H1 (cell line): Measurements from ENCODE around the gene STK31. TPM values are rescaled to one million over a fixed set of nuclear protein-coding genes. Genes with fewer than 3 reads are reported as not detected.

ENCODE experiments used
- CTCF ChIA-PET: fragments of 300-600 bp; sonication (Branson Sonifier 250); formaldehyde crosslinking; loops from one replicate; lab custom pipeline; 2021; ENCODE audit not compliant: partially characterized antibody; lab: Charles Lee
- POLR2A ChIA-PET: fragments of 300-600 bp; sonication (Branson Sonifier 250); formaldehyde crosslinking; loops from one replicate; lab custom pipeline; 2021; ENCODE audit warnings: inconsistent platforms; ENCODE audit not compliant: partially characterized antibody; lab: Charles Lee
- DNase-seq, 2 experiments: peaks; one replicate each; pipeline versions ENCODE4 v3.0.0 to v3.0.0-alpha.2; 2010 to 2022; ENCODE audit warnings: low spot score in 2 of 2, low read depth in 1 of 2, mixed read lengths in 1 of 2
- FAIRE-seq: peaks from 2 replicates; lab custom pipeline; 2011; peaks lifted over from hg19 to GRCh38; lab: Jason Lieb, UNC
- H2AFZ ChIP-seq: 2 replicates; pipeline ENCODE4 v1.8.1; 2012; ENCODE audit warnings: low read length, inconsistent platforms
- H2AK5ac ChIP-seq: 2 replicates; pipeline ENCODE4 v1.6.1; 2013; ENCODE audit warnings: low read depth, low read length
- H2BK120ac ChIP-seq: replicated peaks from 2 replicates; pipeline ENCODE3; 2013; ENCODE audit warnings: low read depth, low read length, inconsistent platforms
- H2BK12ac ChIP-seq: 2 replicates; pipeline ENCODE4 v1.6.1; 2013; ENCODE audit warnings: low read depth, low read length
- H2BK15ac ChIP-seq: 2 replicates; pipeline ENCODE4 v1.6.1; 2013; ENCODE audit warnings: low read length
- H2BK20ac ChIP-seq: 2 replicates; pipeline ENCODE4 v1.6.1; 2013; ENCODE audit warnings: low read length
- H2BK5ac ChIP-seq: 2 replicates; pipeline ENCODE4 v1.6.1; 2013; ENCODE audit warnings: low read depth, low read length
- H3K14ac ChIP-seq: 2 replicates; pipeline ENCODE4 v1.6.1; 2013; ENCODE audit warnings: inconsistent platforms; ENCODE audit not compliant: insufficient read length
- H3K18ac ChIP-seq: 2 replicates; pipeline ENCODE4 v1.6.1; 2013; ENCODE audit warnings: low read length; ENCODE audit errors: extremely low read depth
- H3K23ac ChIP-seq: 2 replicates; pipeline ENCODE4 v1.6.1; 2013; ENCODE audit warnings: inconsistent platforms; ENCODE audit not compliant: insufficient read length
- H3K23me2 ChIP-seq: 2 replicates; pipeline ENCODE4 v1.6.1; 2013; ENCODE audit warnings: low read depth, low read length
- H3K27ac ChIP-seq: 2 replicates; pipeline ENCODE4 v1.6.1; 2011; ENCODE audit warnings: low read depth, low read length, inconsistent platforms
- H3K27me3 ChIP-seq, 4 experiments: replicated peaks in 1 of 4; 1 replicate in 1 of 4; 2 replicates in 3 of 4; pipeline versions ENCODE4 v1.6.1 to v1.8.1; 2011 to 2013; ENCODE audit warnings: low read length in 3 of 4, mild to moderate bottlenecking in 3 of 4, inconsistent platforms in 2 of 4, mixed read lengths in 2 of 4, moderate library complexity in 1 of 4; ENCODE audit not compliant: control insufficient read depth in 3 of 4, insufficient read depth in 3 of 4; ENCODE audit errors: extremely low read depth in 1 of 4
- H3K36me3 ChIP-seq, 4 experiments: 2 replicates each; pipeline versions ENCODE4 v1.6.1 to v1.8.1; 2011 to 2013; ENCODE audit warnings: mild to moderate bottlenecking in 4 of 4, low read length in 3 of 4, moderate library complexity in 2 of 4, control low read depth in 1 of 4, inconsistent platforms in 1 of 4; ENCODE audit not compliant: insufficient read depth in 4 of 4, control insufficient read depth in 2 of 4
- H3K4ac ChIP-seq: replicated peaks from 2 replicates; pipeline ENCODE3; 2013; ENCODE audit warnings: low read length, low read depth, mixed read lengths, inconsistent platforms; ENCODE audit not compliant: insufficient read length
- H3K4me1 ChIP-seq, 4 experiments: replicated peaks in 1 of 4; 1 replicate in 1 of 4; 2 replicates in 3 of 4; pipeline versions ENCODE4 v1.6.1 to v1.8.1; 2011 to 2013; ENCODE audit warnings: low read length in 3 of 4, inconsistent platforms in 2 of 4, mixed read lengths in 1 of 4; ENCODE audit not compliant: insufficient read depth in 4 of 4, control insufficient read depth in 3 of 4
- H3K4me2 ChIP-seq, 2 experiments: 2 replicates each; pipeline versions ENCODE4 v1.6.1 to v1.8.1; 2011 to 2013; ENCODE audit warnings: low read depth in 2 of 2, low read length in 2 of 2, control low read depth in 1 of 2, inconsistent platforms in 1 of 2, mild to moderate bottlenecking in 1 of 2; ENCODE audit not compliant: insufficient read depth in 1 of 2
- H3K4me3 ChIP-seq, 4 experiments: fragments of 200-600, 300-600 bp in 1 of 4; sonication (generic), shearing (Covaris generic), sonication (Bioruptor Twin) in 1 of 4; 2 replicates each; pipeline versions ENCODE4 v1.5.1 to v1.8.1; 2011 to 2016; ENCODE audit warnings: low read length in 4 of 4, low read depth in 3 of 4, control low read depth in 2 of 4, inconsistent platforms in 2 of 4, mild to moderate bottlenecking in 2 of 4, mixed read lengths in 1 of 4, moderate library complexity in 1 of 4; ENCODE audit not compliant: insufficient read depth in 2 of 4; ENCODE audit errors: extremely low read depth in 1 of 4
- H3K56ac ChIP-seq: replicated peaks from 2 replicates; pipeline ENCODE3; 2013; ENCODE audit warnings: low read depth, mild to moderate bottlenecking, mixed read lengths, low read length, inconsistent platforms; ENCODE audit not compliant: insufficient read length
- H3K79me1 ChIP-seq: 2 replicates; pipeline ENCODE4 v1.6.1; 2013; ENCODE audit warnings: low read depth, low read length, control low read depth
- H3K79me2 ChIP-seq, 2 experiments: 2 replicates each; pipeline versions ENCODE4 v1.6.1 to v1.8.1; 2012 to 2013; ENCODE audit warnings: low read length in 2 of 2, mild to moderate bottlenecking in 2 of 2, inconsistent platforms in 1 of 2; ENCODE audit not compliant: insufficient read depth in 2 of 2, control insufficient read depth in 1 of 2
- H3K9ac ChIP-seq, 4 experiments: replicated peaks in 1 of 4; 1 replicate in 1 of 4; 2 replicates in 3 of 4; pipeline versions ENCODE4 v1.6.1 to v1.8.1; 2011 to 2013; ENCODE audit warnings: low read depth in 3 of 4, low read length in 3 of 4, control low read depth in 2 of 4, mild to moderate bottlenecking in 2 of 4, moderate library complexity in 2 of 4, inconsistent platforms in 1 of 4; ENCODE audit errors: extremely low read depth in 1 of 4
- H3K9me3 ChIP-seq, 2 experiments: 2 replicates each; pipeline versions ENCODE4 v1.6.1 to v1.8.1; 2012 to 2013; ENCODE audit warnings: mild to moderate bottlenecking in 2 of 2, moderate library complexity in 2 of 2, control low read depth in 1 of 2, inconsistent platforms in 1 of 2, low read depth in 1 of 2, low read length in 1 of 2, mixed read lengths in 1 of 2; ENCODE audit not compliant: insufficient read depth in 2 of 2
- H4K20me1 ChIP-seq, 2 experiments: replicated peaks in 1 of 2; 2 replicates each; pipeline versions ENCODE3 to v1.8.1; 2011 to 2013; ENCODE audit warnings: inconsistent platforms in 2 of 2, low read length in 2 of 2, mild to moderate bottlenecking in 1 of 2; ENCODE audit not compliant: insufficient read depth in 2 of 2, control insufficient read depth in 1 of 2
- H4K5ac ChIP-seq: 2 replicates; pipeline ENCODE4 v1.6.1; 2013; ENCODE audit warnings: low read length, low read depth, mixed read lengths, inconsistent platforms; ENCODE audit not compliant: insufficient read length
- H4K8ac ChIP-seq: 2 replicates; pipeline ENCODE4 v1.8.0; 2013; ENCODE audit warnings: mild to moderate bottlenecking, moderate library complexity, low read length, inconsistent platforms; ENCODE audit not compliant: insufficient read depth; ENCODE audit errors: extremely low read depth
- H4K91ac ChIP-seq: replicated peaks from 2 replicates; pipeline ENCODE3; 2013; ENCODE audit warnings: low read length, mixed read lengths, inconsistent platforms; ENCODE audit not compliant: insufficient read length
- ASH2L ChIP-seq: fragments of 200-600, 300-600 bp; sonication (generic); IDR thresholded peaks from one replicate; pipeline ENCODE4 v1.7.1; 2017; ENCODE audit warnings: low read length
- CHD2 ChIP-seq: IDR thresholded peaks from 2 replicates; pipeline ENCODE4 v1.6.1; 2012; ENCODE audit warnings: low read length, improper control_type of control experiment
- KDM1A ChIP-seq: fragments of 200-600, 300-600 bp; sonication (generic); IDR thresholded peaks from 2 replicates; pipeline ENCODE4 v1.7.1; 2016; ENCODE audit warnings: mild to moderate bottlenecking, low read length, borderline replicate concordance
- TCF12 ChIP-seq: IDR thresholded peaks from 2 replicates; pipeline ENCODE4 v1.6.1; 2011; ENCODE audit warnings: low read depth, mild to moderate bottlenecking, low read length
- YY1 ChIP-seq: IDR thresholded peaks from 2 replicates; pipeline ENCODE4 v1.6.1; 2011; ENCODE audit warnings: low read depth, mild to moderate bottlenecking, low read length
- WGBS, 2 experiments: shearing (Covaris generic) in 1 of 2; methylation state at CpG; one replicate each; pipeline versions ENCODE4 v1.1.6 to v1.1.7; 2013 to 2015; ENCODE audit warnings: low lambda C conversion rate in 2 of 2, mixed read lengths in 2 of 2, inconsistent platforms in 1 of 2, low coverage in 1 of 2, missing lambda C conversion rate in 1 of 2; ENCODE audit not compliant: insufficient replicate concordance in 2 of 2, insufficient coverage in 1 of 2, insufficient read length in 1 of 2; ENCODE audit errors: extremely low coverage in 1 of 2, missing lambda C conversion rate in 1 of 2; 5-methylcytosine and 5-hydroxymethylcytosine counted together
- long read RNA-seq, 2 experiments: library from RNA in 1 of 2; library from capped mRNA in 1 of 2; stranded (forward); transcript quantifications; one replicate each; pipeline ENCODE4 v2.0.0, GENCODE V29; 2021; ENCODE audit warnings: inconsistent platforms in 1 of 2
- polyA minus RNA-seq, 3 experiments: library from RNA; depleted of rRNA, polyadenylated mRNA; stranded (reverse); fragments of >200 nt; gene quantifications; 1 replicate in 2 of 3; 2 replicates in 1 of 3; pipeline ENCODE4 v1.2.3, GENCODE V29; 2011
- polyA plus RNA-seq, 7 experiments: library from polyadenylated mRNA; depleted of rRNA in 3 of 7; stranded (reverse) in 5 of 7; unstranded in 2 of 7; fragments of >200 nt in 5 of 7; fragments of 200-250 nt in 2 of 7; gene quantifications; 1 replicate in 5 of 7; 2 replicates in 1 of 7; 4 replicates in 1 of 7; pipeline versions ENCODE4 v1.2.1 to v1.2.3, GENCODE V29; 2011 to 2013; ENCODE audit warnings: missing spikeins in 2 of 7, mixed read lengths in 2 of 7
- total RNA-seq: library from RNA; stranded (reverse); fragmentation: NEBNext Ultra II Directional; extraction: Animal tissue kit (Norgen Biotek cat#: 25700); gene quantifications from 2 replicates; pipeline ENCODE4 v1.2.1, GENCODE V29; 2021

Gene STK31
- total RNA-seq (0.10 and 0.32 TPM in 2 replicates), polyA plus RNA-seq (2011; rRNA removed) (0.13 and 0.15 TPM in 2 replicates), polyA minus RNA-seq (2011; rRNA and poly(A)+ RNA removed) (0.46 and 0.57 TPM in 2 replicates)
- 0.18 TPM for polyA plus RNA-seq (2011; cell fraction: cytosol; rRNA removed)
- polyA plus RNA-seq (2011; cell fraction: nucleus; rRNA removed) = 0.07 TPM
- 0.15 to 0.53 TPM (median 0.32 TPM) in 4 replicates for polyA plus RNA-seq (2012, experiment 1 of 2)
- not detected for polyA plus RNA-seq (2012, experiment 2 of 2)
- 0.22 TPM for polyA plus RNA-seq (2013, experiment 1 of 2)
- 0.13 TPM for polyA plus RNA-seq (2013, experiment 2 of 2)
- polyA minus RNA-seq (2011; cell fraction: cytosol; rRNA and poly(A)+ RNA removed) = not detected
- polyA minus RNA-seq (2011; cell fraction: nucleus; rRNA and poly(A)+ RNA removed) = 1.8 TPM
- long read RNA-seq, experiment 1 = 0 reads
- long read RNA-seq, experiment 2 = 0 reads

- no peak for TF ChIP-seq ASH2L
- no peak for TF ChIP-seq YY1
- no peak for TF ChIP-seq TCF12
- no peak for TF ChIP-seq CHD2
- no peak for TF ChIP-seq KDM1A
- H3K79me2 ChIP-seq = no peaks in the 10 kb centered on the region
- no peak within 1 kb of the TSS for H4K91ac ChIP-seq
- H3K27me3 ChIP-seq = no peaks in the 10 kb centered on the region
- WGBS, 2 experiments = 91% methylated on average over 32 of the region's 33 CpGs; no CpG with 5 or more reads in 1 of the 2 experiments
- H3K79me1 ChIP-seq = no peaks in the 10 kb centered on the region
- FAIRE-seq (no peak), DNase-seq (no peak)
- H2BK120ac ChIP-seq = no peak within 1 kb of the TSS
- H2BK5ac ChIP-seq = no peak within 1 kb of the TSS; the same call in 1 of the 2 replicates
- H2BK12ac ChIP-seq = no peak within 1 kb of the TSS
- H3K18ac ChIP-seq = no peak within 1 kb of the TSS
- H4K5ac ChIP-seq = no peak within 1 kb of the TSS
- H4K20me1 ChIP-seq = no peaks in the 10 kb centered on the region
- H3K9me3 ChIP-seq = peaks cover 0 to 6% of the 10 kb centered on the region in 2 experiments; a peak in 1 of 4 replicates
- H2BK15ac ChIP-seq = no peak within 1 kb of the TSS
- H3K23me2 ChIP-seq = no peaks in the 10 kb centered on the region
- peaks cover 0 to 10% (median 8%) of the 10 kb centered on the region in 4 experiments; a peak in 4 of 8 replicates for H3K36me3 ChIP-seq
- no peak within 1 kb of the TSS for H3K56ac ChIP-seq
- no peaks in the 10 kb centered on the region for H3K4me1 ChIP-seq
- ChIA-PET CTCF (interaction anchor here (0.8 to 8.0 kb wide), 16 partner anchors 8 to 433 kb away, joined by 3 to 90 read pairs (median 5); no protein-coding TSS in a partner anchor), POLR2A (interaction anchor here (0.8 to 1.4 kb wide), 4 partner anchors 19 to 179 kb away, joined by 3 read pairs; no protein-coding TSS in a partner anchor)
- no peak within 1 kb of the TSS for H2AK5ac ChIP-seq
- no peak within 1 kb of the TSS for H3K9ac ChIP-seq
- no peak within 1 kb of the TSS for H3K14ac ChIP-seq
- no peak within 1 kb of the TSS for H3K23ac ChIP-seq
- H3K4me3 ChIP-seq = no peak within 1 kb of the TSS
- H2BK20ac ChIP-seq = no peak within 1 kb of the TSS
- 0 out of 2 replicates have a peak within 1 kb of the TSS, but pooled peaks have one; percentile 79 for H4K8ac ChIP-seq
- H2AFZ ChIP-seq = no peak within 1 kb of the TSS
- no peak within 1 kb of the TSS for H3K4ac ChIP-seq
- no peak within 1 kb of the TSS for H3K27ac ChIP-seq
- H3K4me2 ChIP-seq = no peak within 1 kb of the TSS
Measured at GRCh38 chr7:23710000-23710399, at the start of gene STK31. Gene STK31, plus strand, starts transcription at chr7:23710219. Its CDS starts 67 bp downstream, at chr7:23710286.
